GM23338 (cell line): ENCODE measurements around the gene HELZ. TPM values are rescaled to one million over a fixed set of nuclear protein-coding genes. Genes with fewer than 3 reads are reported as not detected.

Source experiments
- ATAC-seq: fragments of 200-7000 bp; cut with Tn5 transposase; 3 replicates; pipeline ENCODE4 v1.9.1; 2020
- DNase-seq: peaks from one replicate; pipeline ENCODE4 v3.0.0-alpha.2; 2015; ENCODE audit warnings: low spot score
- H2AFZ ChIP-seq: fragments of 200-600 bp; sonication (generic); 2 replicates; pipeline ENCODE4 v1.8.0; 2016; ENCODE audit warnings: antibody characterized with exemption, mild to moderate bottlenecking, moderate library complexity
- H3F3A ChIP-seq: fragments of 200-600 bp; sonication (generic); replicated peaks from 2 replicates; pipeline ENCODE4 v1.8.0; 2017; ENCODE audit warnings: antibody characterized with exemption, mixed run types, low read depth
- H3K27ac ChIP-seq: fragments of 200-600 bp; sonication (generic); 2 replicates; pipeline ENCODE4 v1.6.1; 2016; ENCODE audit warnings: low read depth
- H3K27me3 ChIP-seq: fragments of 200-600 bp; sonication (generic); 2 replicates; pipeline ENCODE4 v1.8.0; 2016; ENCODE audit warnings: mild to moderate bottlenecking, mixed run types, moderate library complexity; ENCODE audit not compliant: insufficient read depth
- H3K36me3 ChIP-seq: fragments of 200-600 bp; sonication (generic); 2 replicates; pipeline ENCODE4 v1.8.0; 2016; ENCODE audit warnings: mild to moderate bottlenecking; ENCODE audit not compliant: insufficient read depth
- H3K4me1 ChIP-seq: fragments of 200-600 bp; sonication (generic); 2 replicates; pipeline ENCODE4 v1.8.0; 2016; ENCODE audit warnings: mild to moderate bottlenecking, moderate library complexity; ENCODE audit not compliant: insufficient read depth
- H3K4me2 ChIP-seq: fragments of 200-600 bp; sonication (generic); 2 replicates; pipeline ENCODE4 v1.7.1; 2017; ENCODE audit warnings: mixed run types
- H3K4me3 ChIP-seq: fragments of 200-600 bp; sonication (generic); 2 replicates; pipeline ENCODE4 v1.6.1; 2016; ENCODE audit warnings: mixed run types
- H3K79me2 ChIP-seq: fragments of 200-600 bp; sonication (generic); replicated peaks from 2 replicates; pipeline ENCODE4 v1.8.0; 2017; ENCODE audit warnings: mild to moderate bottlenecking; ENCODE audit not compliant: insufficient read depth
- H3K9me2 ChIP-seq: fragments of 200-600 bp; sonication (generic); 2 replicates; pipeline ENCODE4 v1.8.0; 2017; ENCODE audit not compliant: insufficient read depth
- H4K20me1 ChIP-seq: fragments of 200-600 bp; sonication (generic); replicated peaks from 2 replicates; pipeline ENCODE4 v1.8.0; 2017; ENCODE audit warnings: mild to moderate bottlenecking; ENCODE audit not compliant: insufficient read depth
- H3K27ac Mint-ChIP-seq: 2 replicates; pipeline ENCODE4 v1.8.0; 2020; ENCODE audit warnings: inconsistent platforms, mild to moderate bottlenecking, moderate library complexity, mixed read lengths
- H3K27me3 Mint-ChIP-seq: 3 replicates; pipeline ENCODE4 v1.8.0; 2022; ENCODE audit warnings: low read depth, mild to moderate bottlenecking, moderate library complexity, mixed read lengths, inconsistent platforms; ENCODE audit not compliant: insufficient read depth, poor library complexity
- H3K36me3 Mint-ChIP-seq: 3 replicates; pipeline ENCODE4 v1.8.0; 2021; ENCODE audit warnings: low read depth, mild to moderate bottlenecking, inconsistent platforms, moderate library complexity, mixed read lengths
- H3K4me1 Mint-ChIP-seq: 3 replicates; pipeline ENCODE4 v1.8.0; 2020; ENCODE audit warnings: mild to moderate bottlenecking, inconsistent platforms, mixed read lengths
- H3K4me3 Mint-ChIP-seq: 3 replicates; pipeline ENCODE4 v1.8.0; 2021; ENCODE audit warnings: moderate library complexity, mild to moderate bottlenecking, inconsistent platforms, mixed read lengths
- H3K9me3 Mint-ChIP-seq: 3 replicates; pipeline ENCODE4 v1.8.0; 2020; ENCODE audit warnings: moderate library complexity, mild to moderate bottlenecking, inconsistent platforms, mixed read lengths
- CREB1 ChIP-seq: fragments of 250-450 bp; sonication (Bioruptor Pico); IDR thresholded peaks from 2 replicates; pipeline ENCODE4 v1.5.0; 2020; ENCODE audit warnings: low read depth, mild to moderate bottlenecking, moderate library complexity
- EZH2 ChIP-seq: fragments of 200-600 bp; sonication (generic); IDR thresholded peaks from one replicate; pipeline ENCODE4 v1.8.0; 2017; ENCODE audit warnings: antibody characterized with exemption, mild to moderate bottlenecking, low read depth; ENCODE audit not compliant: unreplicated experiment
- EZH2phosphoT487 ChIP-seq: fragments of 200-600 bp; sonication (generic); IDR thresholded peaks from one replicate; pipeline ENCODE4 v1.8.1; 2018; ENCODE audit warnings: antibody characterized with exemption; ENCODE audit not compliant: unreplicated experiment
- JUNB ChIP-seq: IDR thresholded peaks from one replicate; pipeline ENCODE4 v1.6.1; 2016; ENCODE audit warnings: antibody characterized with exemption; ENCODE audit not compliant: unreplicated experiment
- NANOG ChIP-seq: IDR thresholded peaks from 2 replicates; pipeline ENCODE4 v1.6.1; 2016; ENCODE audit warnings: antibody characterized with exemption, borderline replicate concordance
- POLR2AphosphoS5 ChIP-seq: IDR thresholded peaks from 2 replicates; pipeline ENCODE4 v1.6.1; 2016; ENCODE audit warnings: antibody characterized with exemption, low read depth
- STAT1 ChIP-seq: IDR thresholded peaks from one replicate; pipeline ENCODE4 v1.6.1; 2016; ENCODE audit warnings: antibody characterized with exemption; ENCODE audit not compliant: unreplicated experiment
- polyA plus RNA-seq: library from polyadenylated mRNA; unstranded; fragments of >200 nt; fragmentation: Nextera tagmentation; extraction: Ambion mirVana; gene quantifications from 2 replicates; pipeline ENCODE4 v1.2.1, GENCODE V29; 2016
- total RNA-seq: library from RNA; depleted of rRNA; stranded (reverse); fragments of >200 nt; shearing (Covaris generic); gene quantifications from 2 replicates; pipeline ENCODE4 v1.2.3, GENCODE V29; 2014
- TF ChIP-seq, protein P1 (sequence below): fragments of 250-450 bp; sonication (Bioruptor Pico); IDR thresholded peaks from 2 replicates; pipeline ENCODE4 v1.5.0; 2020; ENCODE audit warnings: mild to moderate bottlenecking, moderate library complexity
- TF ChIP-seq, protein P2 (sequence below): IDR thresholded peaks from 2 replicates; pipeline ENCODE4 v1.6.1; 2016; ENCODE audit warnings: antibody characterized with exemption
- TF ChIP-seq, protein P3 (sequence below), 2 experiments: fragments of 200-600 bp in 1 of 2; sonication (generic) in 1 of 2; conservative IDR thresholded peaks; 2 replicates each; pipeline versions ENCODE4 v1.5.1 to v1.6.1; 2016 to 2017; ENCODE audit warnings: antibody characterized with exemption in 2 of 2, low read depth in 2 of 2, mild to moderate bottlenecking in 2 of 2, moderate library complexity in 1 of 2

Gene HELZ
- total and polyA plus RNA-seq, 2 experiments from 2014 or later = 38.9 to 62.0 TPM

DNA sequence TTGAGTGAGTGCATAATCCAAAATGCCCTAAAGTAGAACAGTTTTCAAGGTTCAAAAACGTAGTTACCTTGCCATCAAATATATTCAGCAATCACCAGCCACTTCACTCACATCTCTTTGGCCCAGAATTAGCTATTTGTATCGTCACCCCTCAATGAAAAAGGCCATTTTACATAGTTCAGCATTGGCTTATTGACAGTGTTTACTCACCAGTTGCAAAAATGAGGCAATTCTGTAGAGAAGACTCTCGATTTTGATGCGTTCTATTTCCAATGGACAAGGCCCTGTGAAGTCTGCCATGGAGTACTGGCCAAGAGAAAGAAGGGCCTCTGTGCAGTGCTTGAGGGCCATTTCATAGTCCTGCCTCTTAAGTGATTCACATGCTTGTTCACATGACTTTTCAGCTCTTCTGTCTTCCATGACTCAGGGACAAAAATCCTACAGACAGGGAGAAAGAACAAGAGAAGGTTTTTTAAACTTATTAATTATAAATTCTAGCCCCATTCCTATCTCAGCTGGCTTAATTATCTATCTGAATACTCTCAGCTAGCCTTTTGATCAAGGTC, 26.5 kb downstream of the HELZ start (continued):
- TF ChIP-seq, protein P1, sequence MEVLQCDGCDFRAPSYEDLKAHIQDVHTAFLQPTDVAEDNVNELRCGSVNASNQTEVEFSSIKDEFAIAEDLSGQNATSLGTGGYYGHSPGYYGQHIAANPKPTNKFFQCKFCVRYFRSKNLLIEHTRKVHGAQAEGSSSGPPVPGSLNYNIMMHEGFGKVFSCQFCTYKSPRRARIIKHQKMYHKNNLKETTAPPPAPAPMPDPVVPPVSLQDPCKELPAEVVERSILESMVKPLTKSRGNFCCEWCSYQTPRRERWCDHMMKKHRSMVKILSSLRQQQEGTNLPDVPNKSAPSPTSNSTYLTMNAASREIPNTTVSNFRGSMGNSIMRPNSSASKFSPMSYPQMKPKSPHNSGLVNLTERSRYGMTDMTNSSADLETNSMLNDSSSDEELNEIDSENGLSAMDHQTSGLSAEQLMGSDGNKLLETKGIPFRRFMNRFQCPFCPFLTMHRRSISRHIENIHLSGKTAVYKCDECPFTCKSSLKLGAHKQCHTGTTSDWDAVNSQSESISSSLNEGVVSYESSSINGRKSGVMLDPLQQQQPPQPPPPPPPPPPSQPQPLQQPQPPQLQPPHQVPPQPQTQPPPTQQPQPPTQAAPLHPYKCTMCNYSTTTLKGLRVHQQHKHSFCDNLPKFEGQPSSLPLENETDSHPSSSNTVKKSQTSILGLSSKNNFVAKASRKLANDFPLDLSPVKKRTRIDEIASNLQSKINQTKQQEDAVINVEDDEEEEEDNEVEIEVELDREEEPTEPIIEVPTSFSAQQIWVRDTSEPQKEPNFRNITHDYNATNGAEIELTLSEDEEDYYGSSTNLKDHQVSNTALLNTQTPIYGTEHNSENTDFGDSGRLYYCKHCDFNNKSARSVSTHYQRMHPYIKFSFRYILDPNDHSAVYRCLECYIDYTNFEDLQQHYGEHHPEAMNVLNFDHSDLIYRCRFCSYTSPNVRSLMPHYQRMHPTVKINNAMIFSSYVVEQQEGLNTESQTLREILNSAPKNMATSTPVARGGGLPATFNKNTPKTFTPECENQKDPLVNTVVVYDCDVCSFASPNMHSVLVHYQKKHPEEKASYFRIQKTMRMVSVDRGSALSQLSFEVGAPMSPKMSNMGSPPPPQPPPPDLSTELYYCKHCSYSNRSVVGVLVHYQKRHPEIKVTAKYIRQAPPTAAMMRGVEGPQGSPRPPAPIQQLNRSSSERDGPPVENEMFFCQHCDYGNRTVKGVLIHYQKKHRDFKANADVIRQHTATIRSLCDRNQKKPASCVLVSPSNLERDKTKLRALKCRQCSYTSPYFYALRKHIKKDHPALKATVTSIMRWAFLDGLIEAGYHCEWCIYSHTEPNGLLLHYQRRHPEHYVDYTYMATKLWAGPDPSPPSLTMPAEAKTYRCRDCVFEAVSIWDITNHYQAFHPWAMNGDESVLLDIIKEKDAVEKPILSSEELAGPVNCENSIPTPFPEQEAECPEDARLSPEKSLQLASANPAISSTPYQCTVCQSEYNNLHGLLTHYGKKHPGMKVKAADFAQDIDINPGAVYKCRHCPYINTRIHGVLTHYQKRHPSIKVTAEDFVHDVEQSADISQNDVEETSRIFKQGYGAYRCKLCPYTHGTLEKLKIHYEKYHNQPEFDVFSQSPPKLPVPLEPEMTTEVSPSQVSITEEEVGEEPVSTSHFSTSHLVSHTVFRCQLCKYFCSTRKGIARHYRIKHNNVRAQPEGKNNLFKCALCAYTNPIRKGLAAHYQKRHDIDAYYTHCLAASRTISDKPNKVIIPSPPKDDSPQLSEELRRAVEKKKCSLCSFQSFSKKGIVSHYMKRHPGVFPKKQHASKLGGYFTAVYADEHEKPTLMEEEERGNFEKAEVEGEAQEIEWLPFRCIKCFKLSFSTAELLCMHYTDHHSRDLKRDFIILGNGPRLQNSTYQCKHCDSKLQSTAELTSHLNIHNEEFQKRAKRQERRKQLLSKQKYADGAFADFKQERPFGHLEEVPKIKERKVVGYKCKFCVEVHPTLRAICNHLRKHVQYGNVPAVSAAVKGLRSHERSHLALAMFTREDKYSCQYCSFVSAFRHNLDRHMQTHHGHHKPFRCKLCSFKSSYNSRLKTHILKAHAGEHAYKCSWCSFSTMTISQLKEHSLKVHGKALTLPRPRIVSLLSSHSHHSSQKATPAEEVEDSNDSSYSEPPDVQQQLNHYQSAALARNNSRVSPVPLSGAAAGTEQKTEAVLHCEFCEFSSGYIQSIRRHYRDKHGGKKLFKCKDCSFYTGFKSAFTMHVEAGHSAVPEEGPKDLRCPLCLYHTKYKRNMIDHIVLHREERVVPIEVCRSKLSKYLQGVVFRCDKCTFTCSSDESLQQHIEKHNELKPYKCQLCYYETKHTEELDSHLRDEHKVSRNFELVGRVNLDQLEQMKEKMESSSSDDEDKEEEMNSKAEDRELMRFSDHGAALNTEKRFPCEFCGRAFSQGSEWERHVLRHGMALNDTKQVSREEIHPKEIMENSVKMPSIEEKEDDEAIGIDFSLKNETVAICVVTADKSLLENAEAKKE (CRISPR knock-in tag) = no peak
- TF ChIP-seq, protein P2, sequence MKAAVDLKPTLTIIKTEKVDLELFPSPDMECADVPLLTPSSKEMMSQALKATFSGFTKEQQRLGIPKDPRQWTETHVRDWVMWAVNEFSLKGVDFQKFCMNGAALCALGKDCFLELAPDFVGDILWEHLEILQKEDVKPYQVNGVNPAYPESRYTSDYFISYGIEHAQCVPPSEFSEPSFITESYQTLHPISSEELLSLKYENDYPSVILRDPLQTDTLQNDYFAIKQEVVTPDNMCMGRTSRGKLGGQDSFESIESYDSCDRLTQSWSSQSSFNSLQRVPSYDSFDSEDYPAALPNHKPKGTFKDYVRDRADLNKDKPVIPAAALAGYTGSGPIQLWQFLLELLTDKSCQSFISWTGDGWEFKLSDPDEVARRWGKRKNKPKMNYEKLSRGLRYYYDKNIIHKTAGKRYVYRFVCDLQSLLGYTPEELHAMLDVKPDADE = no peak
- TF ChIP-seq, protein P3, sequence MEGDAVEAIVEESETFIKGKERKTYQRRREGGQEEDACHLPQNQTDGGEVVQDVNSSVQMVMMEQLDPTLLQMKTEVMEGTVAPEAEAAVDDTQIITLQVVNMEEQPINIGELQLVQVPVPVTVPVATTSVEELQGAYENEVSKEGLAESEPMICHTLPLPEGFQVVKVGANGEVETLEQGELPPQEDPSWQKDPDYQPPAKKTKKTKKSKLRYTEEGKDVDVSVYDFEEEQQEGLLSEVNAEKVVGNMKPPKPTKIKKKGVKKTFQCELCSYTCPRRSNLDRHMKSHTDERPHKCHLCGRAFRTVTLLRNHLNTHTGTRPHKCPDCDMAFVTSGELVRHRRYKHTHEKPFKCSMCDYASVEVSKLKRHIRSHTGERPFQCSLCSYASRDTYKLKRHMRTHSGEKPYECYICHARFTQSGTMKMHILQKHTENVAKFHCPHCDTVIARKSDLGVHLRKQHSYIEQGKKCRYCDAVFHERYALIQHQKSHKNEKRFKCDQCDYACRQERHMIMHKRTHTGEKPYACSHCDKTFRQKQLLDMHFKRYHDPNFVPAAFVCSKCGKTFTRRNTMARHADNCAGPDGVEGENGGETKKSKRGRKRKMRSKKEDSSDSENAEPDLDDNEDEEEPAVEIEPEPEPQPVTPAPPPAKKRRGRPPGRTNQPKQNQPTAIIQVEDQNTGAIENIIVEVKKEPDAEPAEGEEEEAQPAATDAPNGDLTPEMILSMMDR (conservative IDR thresholded peaks at IDR 0.05; ENCODE audit: low read depth in 2 of 2) = no peak
- TF ChIP-seq NANOG = no peak
- TF ChIP-seq EZH2phosphoT487 = no peak

DNA sequence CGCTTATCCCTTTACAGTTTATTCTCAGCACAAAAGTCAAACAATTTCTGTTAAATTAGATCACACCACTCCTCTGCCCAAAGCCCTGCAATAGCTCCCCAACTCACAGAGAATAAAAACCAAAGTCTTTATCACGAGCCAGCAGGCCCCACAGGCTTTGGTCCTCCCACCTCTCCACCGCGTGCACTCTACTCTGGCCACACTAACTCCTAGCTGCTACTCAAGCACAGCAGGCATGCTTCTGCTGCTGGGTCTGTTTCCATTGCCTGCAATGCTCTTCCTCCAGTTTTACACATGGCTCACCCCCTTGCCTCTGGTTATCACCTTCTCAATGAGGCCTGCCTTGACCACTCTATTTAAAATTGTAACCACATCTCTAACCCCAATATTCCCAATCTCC, 27.6 kb downstream of the HELZ start:
- Histone ChIP-seq H3K4me1 (no peaks in the 10 kb centered on the region), H2AFZ (no peak overlapping the region), H3F3A (no peaks in the 10 kb centered on the region), H3K36me3 (peaks cover 9% of the 10 kb centered on the region; the same call in 1 of the 2 replicates), H3K4me2 (no peak overlapping the region), H3K4me3 (no peak overlapping the region), H3K27me3 (no peaks in the 10 kb centered on the region), H4K20me1 (peaks cover 19% of the 10 kb centered on the region), H3K27ac (no peak overlapping the region), H3K79me2 (peaks cover 17% of the 10 kb centered on the region), H3K9me2 (no peaks in the 10 kb centered on the region)
- Mint-ChIP-seq H3K9me3 (no peaks in the 10 kb centered on the region), H3K27me3 (no peaks in the 10 kb centered on the region), H3K4me3 (no peak overlapping the region), H3K36me3 (peaks cover 11% of the 10 kb centered on the region; the same call in 2 of the 3 replicates), H3K27ac (no peak overlapping the region), H3K4me1 (peaks cover 2% of the 10 kb centered on the region; the same call in 2 of the 3 replicates)
- no peak for DNase-seq
- no peak for ATAC-seq
- no peak for TF ChIP-seq POLR2AphosphoS5
- TF ChIP-seq JUNB = no peak
- TF ChIP-seq, protein P3 (conservative IDR thresholded peaks at IDR 0.05; ENCODE audit: low read depth in 2 of 2) = no peak
- no peak for TF ChIP-seq CREB1 (CRISPR knock-in tag)
- TF ChIP-seq EZH2phosphoT487 = no peak
- no peak for TF ChIP-seq EZH2
- TF ChIP-seq STAT1 = no peak
